H9 (cell line): ENCODE data around the gene LBX1. TPM values are rescaled to one million over a fixed set of nuclear protein-coding genes. Genes with fewer than 3 reads are reported as not detected.

ENCODE experiments used
- DNase-seq: peaks from one replicate; pipeline ENCODE4 v3.0.0-alpha.2; 2017
- H2AFZ ChIP-seq: one replicate; pipeline ENCODE4 v1.6.1; 2013; ENCODE audit warnings: mild to moderate bottlenecking, low read length, control low read depth, moderate library complexity
- H2AK5ac ChIP-seq: 2 replicates; pipeline ENCODE4 v1.6.1; 2013; ENCODE audit warnings: low read length, control low read depth, mixed read lengths; ENCODE audit not compliant: insufficient read length
- H2BK120ac ChIP-seq: one replicate; pipeline ENCODE4 v1.6.1; 2013; ENCODE audit warnings: low read depth, mild to moderate bottlenecking, low read length, control low read depth, inconsistent platforms; ENCODE audit not compliant: poor library complexity, severe bottlenecking
- H2BK12ac ChIP-seq: 2 replicates; pipeline ENCODE4 v1.6.1; 2013; ENCODE audit warnings: low read length, control low read depth, mixed read lengths, low read depth; ENCODE audit not compliant: insufficient read length
- H2BK15ac ChIP-seq: 2 replicates; pipeline ENCODE4 v1.6.1; 2013; ENCODE audit warnings: low read depth, low read length, control low read depth
- H2BK20ac ChIP-seq: one replicate; pipeline ENCODE4 v1.6.1; 2013; ENCODE audit warnings: low read depth, mild to moderate bottlenecking, low read length, control low read depth, inconsistent platforms; ENCODE audit not compliant: poor library complexity, severe bottlenecking
- H2BK5ac ChIP-seq: 2 replicates; pipeline ENCODE4 v1.6.1; 2013; ENCODE audit warnings: low read length, control low read depth, mixed read lengths; ENCODE audit not compliant: insufficient read length
- H3K14ac ChIP-seq: 2 replicates; pipeline ENCODE4 v1.6.1; 2013; ENCODE audit warnings: low read length, control low read depth; ENCODE audit not compliant: insufficient read depth
- H3K18ac ChIP-seq: 2 replicates; pipeline ENCODE4 v1.6.1; 2013; ENCODE audit warnings: low read depth, mild to moderate bottlenecking, mixed read lengths, low read length, control low read depth; ENCODE audit not compliant: insufficient read length
- H3K23ac ChIP-seq: 2 replicates; pipeline ENCODE4 v1.6.1; 2013; ENCODE audit warnings: low read length, control low read depth, mixed read lengths, low read depth; ENCODE audit not compliant: insufficient read length
- H3K23me2 ChIP-seq: 2 replicates; pipeline ENCODE4 v1.6.1; 2013; ENCODE audit warnings: low read depth, mild to moderate bottlenecking, mixed read lengths, low read length, control low read depth; ENCODE audit not compliant: insufficient read length, poor library complexity, severe bottlenecking
- H3K27ac ChIP-seq: 2 replicates; pipeline ENCODE4 v1.5.1; 2013; ENCODE audit warnings: low read length, control low read depth, mixed read lengths, low read depth; ENCODE audit not compliant: insufficient read length
- H3K27me3 ChIP-seq: 2 replicates; pipeline ENCODE4 v1.6.1; 2013; ENCODE audit warnings: low read length, control low read depth, inconsistent platforms; ENCODE audit not compliant: insufficient read depth
- H3K4ac ChIP-seq: 2 replicates; pipeline ENCODE4 v1.6.1; 2013; ENCODE audit warnings: low read depth, mild to moderate bottlenecking, control low read depth, inconsistent platforms, low read length, moderate library complexity
- H3K4me1 ChIP-seq: 2 replicates; pipeline ENCODE4 v1.6.1; 2013; ENCODE audit warnings: low read length, control low read depth, inconsistent platforms; ENCODE audit not compliant: insufficient read depth
- H3K4me2 ChIP-seq: 2 replicates; pipeline ENCODE4 v1.6.1; 2013; ENCODE audit warnings: low read length, control low read depth, mixed read lengths; ENCODE audit not compliant: insufficient read length, insufficient read depth
- H3K56ac ChIP-seq: 2 replicates; pipeline ENCODE4 v1.6.1; 2013; ENCODE audit warnings: low read depth, mild to moderate bottlenecking, mixed read lengths, low read length, control low read depth; ENCODE audit not compliant: insufficient read length
- H3K79me1 ChIP-seq: 2 replicates; pipeline ENCODE4 v1.6.1; 2013; ENCODE audit warnings: low read depth, mild to moderate bottlenecking, moderate library complexity, low read length, control low read depth, inconsistent platforms; ENCODE audit not compliant: insufficient read depth, poor library complexity, severe bottlenecking
- H3K79me2 ChIP-seq: 2 replicates; pipeline ENCODE4 v1.6.1; 2013; ENCODE audit warnings: low read length, control low read depth, inconsistent platforms; ENCODE audit not compliant: insufficient read depth
- H3K9ac ChIP-seq: 2 replicates; pipeline ENCODE4 v1.6.1; 2013; ENCODE audit warnings: low read length, control low read depth, mixed read lengths; ENCODE audit not compliant: insufficient read length; ENCODE audit errors: extremely low read depth
- H3K9me3 ChIP-seq: one replicate; pipeline ENCODE4 v1.6.1; 2013; ENCODE audit warnings: low read depth, low read length, inconsistent platforms; ENCODE audit not compliant: control insufficient read depth
- H3T11ph ChIP-seq: one replicate; pipeline ENCODE4 v1.6.1; 2013; ENCODE audit warnings: mild to moderate bottlenecking, low read length, control low read depth, inconsistent platforms
- H4K20me1 ChIP-seq: one replicate; pipeline ENCODE4 v1.6.1; 2013; ENCODE audit not compliant: control insufficient read depth, insufficient read length, insufficient read depth
- H4K5ac ChIP-seq: 2 replicates; pipeline ENCODE4 v1.6.1; 2013; ENCODE audit warnings: low read depth, mild to moderate bottlenecking, mixed read lengths, low read length, control low read depth; ENCODE audit not compliant: insufficient read length
- H4K8ac ChIP-seq: replicated peaks from 2 replicates; pipeline ENCODE4 v1.6.1; 2013; ENCODE audit warnings: low read length, control low read depth, mixed read lengths, low read depth; ENCODE audit not compliant: insufficient read length
- H4K91ac ChIP-seq: 2 replicates; pipeline ENCODE4 v1.6.1; 2013; ENCODE audit warnings: low read depth, mild to moderate bottlenecking, moderate library complexity, mixed read lengths, low read length, control low read depth; ENCODE audit not compliant: insufficient read length
- H3K27ac Mint-ChIP-seq, 3 experiments: 2 replicates in 2 of 3; 3 replicates in 1 of 3; pipeline ENCODE4 v1.8.0; 2020 to 2021; ENCODE audit warnings: mixed read lengths in 3 of 3, mild to moderate bottlenecking in 1 of 3, moderate library complexity in 1 of 3
- H3K27me3 Mint-ChIP-seq: 2 replicates; pipeline ENCODE4 v1.8.0; 2021; ENCODE audit warnings: low read depth, mild to moderate bottlenecking, moderate library complexity, mixed read lengths
- H3K36me3 Mint-ChIP-seq, 3 experiments: 2 replicates in 2 of 3; 3 replicates in 1 of 3; pipeline ENCODE4 v1.8.0; 2020 to 2021; ENCODE audit warnings: low read depth in 3 of 3, mixed read lengths in 3 of 3; ENCODE audit not compliant: insufficient read depth in 1 of 3
- H3K4me1 Mint-ChIP-seq, 2 experiments: 2 replicates each; pipeline ENCODE4 v1.8.0; 2020; ENCODE audit warnings: mixed read lengths in 2 of 2
- H3K4me3 Mint-ChIP-seq, 2 experiments: 2 replicates in 1 of 2; 3 replicates in 1 of 2; pipeline ENCODE4 v1.8.0; 2020 to 2021; ENCODE audit warnings: mild to moderate bottlenecking in 2 of 2, mixed read lengths in 2 of 2, moderate library complexity in 1 of 2
- H3K9me3 Mint-ChIP-seq, 2 experiments: 2 replicates in 1 of 2; 3 replicates in 1 of 2; pipeline ENCODE4 v1.8.0; 2020; ENCODE audit warnings: mild to moderate bottlenecking in 2 of 2, mixed read lengths in 2 of 2, moderate library complexity in 1 of 2
- CTCF ChIP-seq: fragments of 200-600 bp; sonication (generic); conservative IDR thresholded peaks from 3 replicates; pipeline ENCODE4 v1.8.0; 2021; ENCODE audit warnings: antibody characterized with exemption, mild to moderate bottlenecking
- WGBS: extraction: QIAGEN DNeasy Blood & Tissue Kit; methylation state at CpG from one replicate; pipeline ENCODE4 v1.1.7; 2013; ENCODE audit warnings: missing lambda C conversion rate, low lambda C conversion rate, mixed read lengths; ENCODE audit not compliant: insufficient read length; ENCODE audit errors: extremely low coverage; 5-methylcytosine and 5-hydroxymethylcytosine counted together
- total RNA-seq: library from RNA; stranded (reverse); gene quantifications from 2 replicates; pipeline ENCODE4 v1.2.1, GENCODE V29; 2021

Gene LBX1
- total RNA-seq, 1 experiment from 2014 or later: not detected

GRCh38 chr10:101219946-101220451 lies 9.3 kb downstream of the LBX1 start:
- H3K4ac ChIP-seq: no peak overlapping the region
- H2BK12ac ChIP-seq: no peak overlapping the region
- Mint-ChIP-seq H3K36me3 (peaks cover 0 to 2% (median 0%) of the 10 kb centered on the region in 3 experiments; a peak in 2 of 7 replicates), H3K27me3 (peaks cover 98% of the 10 kb centered on the region), H3K9me3 (peaks cover 7 to 12% of the 10 kb centered on the region in 2 experiments; a peak in 4 of 5 replicates), H3K4me3 (no peak overlapping the region), H3K4me1 (peaks cover 12 to 30% of the 10 kb centered on the region in 2 experiments), H3K27ac (no peak overlapping the region)
- peaks cover 4% of the 10 kb centered on the region for H3K23me2 ChIP-seq
- no peak overlapping the region for H4K5ac ChIP-seq
- H3K27ac ChIP-seq: no peak overlapping the region
- no peak overlapping the region for H3K14ac ChIP-seq
- H4K91ac ChIP-seq: no peak overlapping the region
- H2BK5ac ChIP-seq: no peak overlapping the region
- no peaks in the 10 kb centered on the region for H3K79me1 ChIP-seq
- no peak overlapping the region for H2AFZ ChIP-seq
- H3K56ac ChIP-seq: no peak overlapping the region
- H3K27me3 ChIP-seq: peaks cover 97% of the 10 kb centered on the region
- no peak for TF ChIP-seq CTCF
- no peak overlapping the region for H3T11ph ChIP-seq
- no peak overlapping the region for H2BK120ac ChIP-seq
- H3K18ac ChIP-seq: no peak overlapping the region
- H3K9me3 ChIP-seq: no peaks in the 10 kb centered on the region
- no peak overlapping the region for H4K8ac ChIP-seq
- no peak overlapping the region for H3K23ac ChIP-seq
- DNase-seq: no peak
- H3K4me1 ChIP-seq: no peaks in the 10 kb centered on the region
- no peak overlapping the region for H2BK20ac ChIP-seq
- H3K4me2 ChIP-seq: no peak overlapping the region
- H4K20me1 ChIP-seq: peaks cover 3% of the 10 kb centered on the region
- WGBS: no CpG with 5 or more reads among the region's 3 CpGs
- H2BK15ac ChIP-seq: no peak overlapping the region
- H3K79me2 ChIP-seq: no peaks in the 10 kb centered on the region
- H2AK5ac ChIP-seq: no peak overlapping the region
- no peak overlapping the region for H3K9ac ChIP-seq
